Heart left ventricle (tissue), 16 donors: ENCODE measurements around the gene CD81. TPM values are rescaled to one million over a fixed set of nuclear protein-coding genes. Genes with fewer than 3 reads are reported as not detected.

Source experiments
- ATAC-seq, 4 donors: fragments of 200-7000 bp; cut with Tn5 transposase; one replicate each; pipeline ENCODE4 v1.9.1; 2020 to 2022; ENCODE audit warnings: moderate library complexity in 4 of 4, mild to moderate bottlenecking in 3 of 4, moderate number of reproducible peaks in 1 of 4
- DNase-seq, 5 donors: peaks; one replicate each; pipeline ENCODE4 v3.0.0-alpha.2; 2020
- H3K27ac ChIP-seq, 12 donors: fragments of 200-600 bp; sonication (generic) in 4 of 12; one replicate each; pipeline versions ENCODE4 v1.5.0 to v1.8.0; 2016 to 2022; ENCODE audit warnings: mild to moderate bottlenecking in 2 of 12
- H3K27me3 ChIP-seq, 9 donors: fragments of 200-600 bp; sonication (generic) in 2 of 9; one replicate each; pipeline versions ENCODE4 v1.5.1 to v1.8.0; 2016 to 2022; ENCODE audit warnings: mild to moderate bottlenecking in 3 of 9
- H3K36me3 ChIP-seq, 9 donors: fragments of 200-600 bp; sonication (generic) in 2 of 9; one replicate each; pipeline versions ENCODE4 v1.5.0 to v1.8.0; 2018 to 2022; ENCODE audit warnings: mild to moderate bottlenecking in 2 of 9
- H3K4me1 ChIP-seq, 12 donors: fragments of 200-600 bp; sonication (generic) in 4 of 12; one replicate each; pipeline versions ENCODE4 v1.5.0 to v1.8.0; 2016 to 2022; ENCODE audit warnings: mild to moderate bottlenecking in 3 of 12
- H3K4me3 ChIP-seq, 12 donors: fragments of 200-600 bp; sonication (generic) in 4 of 12; one replicate each; pipeline versions ENCODE4 v1.5.0 to v1.8.0; 2017 to 2022; ENCODE audit warnings: mild to moderate bottlenecking in 9 of 12, moderate library complexity in 4 of 12
- H3K9me3 ChIP-seq, 12 donors: fragments of 200-600 bp; sonication (generic) in 4 of 12; one replicate each; pipeline versions ENCODE4 v1.5.0 to v1.8.0; 2016 to 2022; ENCODE audit warnings: mild to moderate bottlenecking in 1 of 12
- POLR2A ChIP-seq, 2 donors: fragments of 450-650 bp; IDR thresholded peaks; one replicate each; pipeline ENCODE4 v1.6.1; 2017; ENCODE audit warnings: antibody characterized with exemption in 2 of 2, mild to moderate bottlenecking in 2 of 2, moderate library complexity in 2 of 2
- WGBS, 4 donors: extraction: QIAGEN DNeasy Blood & Tissue Kit in 2 of 4; methylation state at CpG; one replicate each; pipeline versions ENCODE4 v1.1.5 to v1.1.7; 2013 to 2018; 5-methylcytosine and 5-hydroxymethylcytosine counted together
- intact Hi-C, 10 donors: fragments of 100-400 bp; cut with DNase I; formaldehyde crosslinking; loops; one replicate each; pipeline versions ENCODE4 v1.11.1 to v1.14.2; 2022
- polyA plus RNA-seq, 2 donors: library from polyadenylated mRNA; stranded (reverse); fragments of 200-250 nt; gene quantifications; one replicate each; pipeline ENCODE4 v1.2.3, GENCODE V29; 2013
- total RNA-seq, 9 donors: library from RNA; depleted of rRNA in 2 of 9; stranded (reverse); fragments of >200 nt in 2 of 9; fragmentation: NEBNext Ultra II Directional in 3 of 9; extraction: Animal tissue kit (Norgen Biotek cat#: 25700) in 3 of 9; gene quantifications; one replicate each; pipeline versions ENCODE4 v1.1.0 to v1.2.4, GENCODE V29; 2016 to 2023
- TF ChIP-seq, protein P1 (sequence below), 12 donors: fragments of 200-600 bp; sonication (generic) in 4 of 12; IDR thresholded peaks; one replicate each; pipeline versions ENCODE4 v1.5.0 to v1.8.0; 2018 to 2022; ENCODE audit warnings: antibody characterized with exemption in 12 of 12, mild to moderate bottlenecking in 5 of 12
- donor health status: ischemic (EF 13 %, LVEDD 7.1; RV severe dilation, severe dysfunction).
- donor health status: healthy with polysubstance abuse.
- donor health status: DM: no; HTN: yes; CAD: no.
- donor health status: DM: no; HTN: no; CAD: no.
- donor health status: ischemic (EF 25% LVEDD 6.9; RV normal size, moderate dysfunction).
- donor health status: ischemic (EF 25% LVEDD 5.7; RV mildly dilated, moderate dysfunction).
- donor health status: healthy.
- donor health status: DM: yes; HTN: yes; CAD: no.
- donor health status: ischemic (EF 35%, LVEDD 5.7; RV mildly dilated, moderate dysfunction).
- donor health status: nonischemic (EF 11% LVEDD 7.7; RV severe dilation, severe dysfunction).
- donor health status: DM: yes; HTN: yes; CAD: no.
- donor health status: PGD.
- donor health status: ischemic (EF 29% LVEDD 5.4; RV normal size, mild dysfunction).
- donor health status: nonischemic (EF 23%, LVEDD 6.1; RV moderate dilation, normal function).

Gene CD81
- total and polyA plus RNA-seq, 11 donors, result 277 to 994 (median 518) TPM

DNA sequence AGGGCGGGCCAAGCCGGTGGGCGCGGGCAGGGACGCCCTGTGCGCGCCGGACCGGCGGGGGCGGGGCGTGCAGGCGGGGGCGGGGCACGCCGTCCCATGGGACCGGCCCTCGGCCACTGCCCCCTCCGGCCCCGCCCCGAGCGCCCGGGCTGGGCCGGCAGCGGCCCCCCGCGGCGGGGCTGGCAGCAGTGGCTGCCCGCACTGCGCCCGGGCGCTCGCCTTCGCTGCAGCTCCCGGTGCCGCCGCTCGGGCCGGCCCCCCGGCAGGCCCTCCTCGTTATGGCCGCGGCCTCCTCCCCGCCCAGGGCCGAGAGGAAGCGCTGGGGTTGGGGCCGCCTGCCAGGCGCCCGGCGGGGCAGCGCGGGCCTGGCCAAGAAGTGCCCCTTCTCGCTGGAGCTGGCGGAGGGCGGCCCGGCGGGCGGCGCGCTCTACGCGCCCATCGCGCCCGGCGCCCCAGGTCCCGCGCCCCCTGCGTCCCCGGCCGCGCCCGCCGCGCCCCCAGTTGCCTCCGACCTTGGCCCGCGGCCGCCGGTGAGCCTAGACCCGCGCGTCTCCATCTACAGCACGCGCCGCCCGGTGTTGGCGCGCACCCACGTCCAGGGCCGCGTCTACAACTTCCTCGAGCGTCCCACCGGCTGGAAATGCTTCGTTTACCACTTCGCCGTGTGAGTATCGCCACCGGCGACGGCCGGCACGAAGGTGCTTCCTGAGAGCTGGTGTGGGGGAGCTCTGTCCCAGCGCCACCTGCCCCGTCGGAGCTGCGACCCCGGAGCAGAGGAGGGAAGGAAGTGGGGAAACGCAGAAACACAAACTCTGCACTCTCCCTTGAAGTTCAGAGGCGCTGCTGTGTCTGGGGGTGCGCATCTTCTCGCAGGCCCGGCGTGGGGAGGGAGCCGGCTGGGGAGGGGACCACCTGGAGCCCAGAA, 68.0 kb downstream of the CD81 start, which contains the start of gene KCNQ1:
Gene KCNQ1 (plus strand): TSS at position 188 of the 925 bp plus-strand sequence. CDS start 91 bp downstream, at position 279.
- no peaks in the 10 kb centered on the region for H3K36me3 ChIP-seq
- H3K27me3 ChIP-seq, result peaks cover 0 to 9% (median 0%) of the 10 kb centered on the region in 9 donors
- WGBS, 4 donors, result 2 to 5% (median 2%) methylated on average over 21 to 116 of the region's 116 CpGs
- peaks cover 5 to 49% (median 33%) of the 10 kb centered on the region in 12 donors for H3K4me1 ChIP-seq
- peak; percentile 55 to 84 (median 69) for DNase-seq
- peak within 1 kb of the TSS in 9 of 12 donors; percentile 15 to 69 (median 49) for H3K27ac ChIP-seq
- intact Hi-C loops, result loop anchor here in 3 of 10 donors (5.0 kb wide), 3 partner anchors 67 to 442 kb away; partner anchors contain the start of gene CDKN1C (in 1 of the 3)
- peak in 3 of 4 donors; percentile 60 to 85 (median 79) for ATAC-seq
- peaks cover 0 to 6% (median 0%) of the 10 kb centered on the region in 12 donors for H3K9me3 ChIP-seq
- peak within 1 kb of the TSS; percentile 11 to 68 (median 53) for H3K4me3 ChIP-seq
- TF ChIP-seq, protein P1, sequence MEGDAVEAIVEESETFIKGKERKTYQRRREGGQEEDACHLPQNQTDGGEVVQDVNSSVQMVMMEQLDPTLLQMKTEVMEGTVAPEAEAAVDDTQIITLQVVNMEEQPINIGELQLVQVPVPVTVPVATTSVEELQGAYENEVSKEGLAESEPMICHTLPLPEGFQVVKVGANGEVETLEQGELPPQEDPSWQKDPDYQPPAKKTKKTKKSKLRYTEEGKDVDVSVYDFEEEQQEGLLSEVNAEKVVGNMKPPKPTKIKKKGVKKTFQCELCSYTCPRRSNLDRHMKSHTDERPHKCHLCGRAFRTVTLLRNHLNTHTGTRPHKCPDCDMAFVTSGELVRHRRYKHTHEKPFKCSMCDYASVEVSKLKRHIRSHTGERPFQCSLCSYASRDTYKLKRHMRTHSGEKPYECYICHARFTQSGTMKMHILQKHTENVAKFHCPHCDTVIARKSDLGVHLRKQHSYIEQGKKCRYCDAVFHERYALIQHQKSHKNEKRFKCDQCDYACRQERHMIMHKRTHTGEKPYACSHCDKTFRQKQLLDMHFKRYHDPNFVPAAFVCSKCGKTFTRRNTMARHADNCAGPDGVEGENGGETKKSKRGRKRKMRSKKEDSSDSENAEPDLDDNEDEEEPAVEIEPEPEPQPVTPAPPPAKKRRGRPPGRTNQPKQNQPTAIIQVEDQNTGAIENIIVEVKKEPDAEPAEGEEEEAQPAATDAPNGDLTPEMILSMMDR (IDR thresholded peaks at IDR 0.05), result peak in 1 of 12 donors; percentile 8
- peak; percentile 43 to 59 for TF ChIP-seq POLR2A (IDR thresholded peaks at IDR 0.05)

DNA sequence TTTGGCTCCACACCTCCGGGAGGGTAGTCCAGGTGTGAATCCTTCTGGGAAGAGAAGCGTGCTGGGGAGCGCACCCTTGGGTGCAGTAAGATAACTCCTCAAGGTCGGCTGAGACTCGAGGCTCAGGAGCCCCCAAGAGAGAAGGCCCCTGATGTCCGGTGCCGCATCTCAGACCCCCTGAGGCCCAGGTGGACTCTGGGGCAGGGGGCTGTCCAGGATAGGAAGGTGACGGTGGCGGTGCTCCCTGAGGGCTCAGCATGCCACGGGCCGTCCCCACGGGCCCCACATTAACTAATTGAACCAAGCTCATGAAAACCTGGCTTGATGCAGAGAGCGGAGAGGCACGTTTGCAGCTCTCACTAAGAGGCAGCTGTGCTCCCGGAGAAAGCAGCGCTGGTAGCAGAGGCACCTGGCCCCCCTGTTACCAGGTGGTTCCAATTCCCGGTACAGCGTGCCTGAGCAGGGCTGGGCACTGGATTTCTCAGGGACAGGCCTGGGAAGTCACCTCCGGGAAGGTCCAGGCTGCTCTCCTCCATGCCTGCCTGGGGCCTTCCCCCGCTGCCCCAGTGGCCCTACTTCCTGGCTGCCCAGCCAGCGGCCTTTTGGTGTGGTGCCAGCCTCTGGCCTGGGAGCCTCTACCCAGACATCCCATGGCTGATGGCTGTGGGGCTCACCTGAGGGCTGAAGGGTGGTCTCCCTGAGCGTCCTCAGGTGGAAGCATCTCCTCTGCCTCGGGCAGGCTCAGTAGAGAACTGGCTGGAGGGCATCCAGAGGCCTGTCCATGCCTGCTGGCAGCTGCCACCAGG, 68.8 kb downstream of the CD81 start:
- intact Hi-C loops, result loop anchor here in 2 of 10 donors (5.0 kb wide), 2 partner anchors 66 to 441 kb away; partner anchors contain the start of gene CDKN1C (in 1 of the 2)
- no peaks in the 10 kb centered on the region for H3K36me3 ChIP-seq
- H3K27ac ChIP-seq, result peak overlapping the region in 7 of 12 donors; percentile 14 to 69 (median 49)
- ATAC-seq, result peak in 3 of 4 donors; percentile 1 to 17 (median 12)
- peaks cover 0 to 9% (median 0%) of the 10 kb centered on the region in 9 donors for H3K27me3 ChIP-seq
- H3K4me3 ChIP-seq, result peak overlapping the region; percentile 11 to 68 (median 53)
- 46 to 51% (median 48%) methylated on average over 11 to 23 of the region's 23 CpGs for WGBS, 4 donors
- DNase-seq, result peak in 3 of 5 donors; percentile 40 to 71 (median 43)
- H3K9me3 ChIP-seq, result peaks cover 0 to 6% (median 0%) of the 10 kb centered on the region in 12 donors
- no peak for TF ChIP-seq POLR2A (IDR thresholded peaks at IDR 0.05)
- TF ChIP-seq, protein P1 (IDR thresholded peaks at IDR 0.05), result no peak
- peaks cover 5 to 49% (median 33%) of the 10 kb centered on the region in 12 donors for H3K4me1 ChIP-seq

DNA sequence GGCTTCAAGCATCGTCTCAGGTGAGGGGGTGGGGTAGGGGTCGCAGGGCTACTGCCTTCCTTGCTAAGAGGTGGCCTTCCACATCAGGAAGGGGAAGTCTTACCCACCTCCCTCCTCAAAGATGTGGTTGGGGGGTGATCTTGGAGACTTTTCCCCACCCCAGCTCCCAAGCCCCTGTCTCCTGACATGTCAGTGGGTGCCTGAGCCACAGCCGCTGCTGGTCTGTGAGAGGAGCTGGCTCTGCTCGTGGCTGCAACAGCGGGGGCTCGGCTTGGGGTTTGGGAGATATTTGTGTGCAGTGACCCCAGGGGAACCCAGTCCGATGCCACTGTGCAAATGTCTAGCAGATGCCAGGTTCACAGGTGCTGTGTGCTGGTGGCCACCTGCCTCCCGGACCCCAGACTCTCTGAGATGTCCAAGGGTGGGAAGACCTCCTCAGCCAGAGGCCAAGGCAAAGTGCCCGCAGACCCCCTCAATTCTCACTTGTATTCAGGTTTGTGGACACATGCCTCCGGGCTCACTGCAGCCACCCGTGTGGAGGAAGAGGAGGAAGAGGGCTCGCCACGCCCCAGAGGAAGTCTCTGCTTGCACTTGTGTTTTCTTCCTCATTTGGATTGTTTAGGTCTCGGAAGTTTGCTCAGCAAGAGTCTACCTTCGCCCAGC, 69.6 kb downstream of the CD81 start:
- intact Hi-C loops, result loop anchor here in 2 of 10 donors (5.0 kb wide), 2 partner anchors 66 to 441 kb away; partner anchors contain the start of gene CDKN1C (in 1 of the 2)
- TF ChIP-seq, protein P1 (IDR thresholded peaks at IDR 0.05), result no peak
- no peak for TF ChIP-seq POLR2A (IDR thresholded peaks at IDR 0.05)
- H3K36me3 ChIP-seq, result no peaks in the 10 kb centered on the region
- H3K9me3 ChIP-seq, result peaks cover 0 to 6% (median 0%) of the 10 kb centered on the region in 12 donors
- H3K4me3 ChIP-seq, result peak overlapping the region in 4 of 12 donors; percentile 50 to 68 (median 65)
- peaks cover 0 to 9% (median 0%) of the 10 kb centered on the region in 9 donors for H3K27me3 ChIP-seq
- peak overlapping the region in 6 of 12 donors; percentile 9 to 69 (median 48) for H3K27ac ChIP-seq
- ATAC-seq, result peak in 1 of 4 donors; percentile 27
- peaks cover 5 to 49% (median 33%) of the 10 kb centered on the region in 12 donors for H3K4me1 ChIP-seq
- DNase-seq, result peak in 3 of 5 donors; percentile 48 to 73 (median 53)
- WGBS, 4 donors, result 62 to 74% (median 69%) methylated on average over 12 to 15 of the region's 15 CpGs

Other genes with a start within 250 kb of the CD81 start
- 100 to 1,000 TPM in 5 of 9 donors, 10 to 100 TPM in 4; 61.9 to 175 (median 102) TPM for gene IGF2, start 237.9 kb upstream of the CD81 start, total RNA-seq
- gene IGF2, start 237.9 kb upstream of the CD81 start, polyA plus RNA-seq, result 10 to 100 TPM; 48.9 to 56.3 TPM
- gene INS, start 216.1 kb upstream of the CD81 start, total RNA-seq, result under 1 TPM in 1 of 9 donors, not detected in 8; 0.67 TPM
- 1 to 10 TPM in 1 of 2 donors, not detected in 1; 1.8 TPM for gene INS, start 216.1 kb upstream of the CD81 start, polyA plus RNA-seq
- not detected for gene TH, start 205.5 kb upstream of the CD81 start, total RNA-seq
- under 1 TPM in 1 of 2 donors, not detected in 1; 0.08 TPM for gene TH, start 205.5 kb upstream of the CD81 start, polyA plus RNA-seq
- 1 to 10 TPM in 1 of 9 donors, under 1 TPM in 2, not detected in 6; 0.33 to 2.3 (median 0.54) TPM for gene ASCL2, start 106.7 kb upstream of the CD81 start, total RNA-seq
- gene ASCL2, start 106.7 kb upstream of the CD81 start, polyA plus RNA-seq, result under 1 TPM in 1 of 2 donors, not detected in 1; 0.07 TPM
- 10 to 100 TPM in 8 of 9 donors, 1 to 10 TPM in 1; 4.8 to 41.2 (median 29.9) TPM for gene C11orf21, start 75.4 kb upstream of the CD81 start, total RNA-seq
- 10 to 100 TPM in 1 of 2 donors, 1 to 10 TPM in 1; 5.1 to 34.6 TPM for gene C11orf21, start 75.4 kb upstream of the CD81 start, polyA plus RNA-seq
- gene TSPAN32, start 75.3 kb upstream of the CD81 start, total RNA-seq, result 10 to 100 TPM in 7 of 9 donors, 1 to 10 TPM in 2; 9.5 to 29.5 (median 19.2) TPM
- gene TSPAN32, start 75.3 kb upstream of the CD81 start, polyA plus RNA-seq, result 10 to 100 TPM in 1 of 2 donors, 1 to 10 TPM in 1; 3.5 to 15.5 TPM
- 10 to 100 TPM; 23.4 to 45.2 (median 37.2) TPM for gene TSSC4, start 23.4 kb downstream of the CD81 start, total RNA-seq
- 10 to 100 TPM; 34.6 to 75.9 TPM for gene TSSC4, start 23.4 kb downstream of the CD81 start, polyA plus RNA-seq
- not detected for gene TRPM5, start 67.2 kb downstream of the CD81 start, total RNA-seq
- not detected for gene TRPM5, start 67.2 kb downstream of the CD81 start, polyA plus RNA-seq
- gene KCNQ1, start 67.7 kb downstream of the CD81 start, total RNA-seq, result 10 to 100 TPM; 18.6 to 42.4 (median 38.4) TPM
- gene KCNQ1, start 67.7 kb downstream of the CD81 start, polyA plus RNA-seq, result 10 to 100 TPM; 24.7 to 31.4 TPM